T-helper 1 cell treated with Interleukin-12 subunit alpha and Interleukin-12 subunit beta and Interleukin-4 antibody, amounts not matched to agents 30 μg/mL and 1 μg/mL, for 36 hours (primary cell): Measurements from ENCODE around the gene ODF2L.

ENCODE experiments used
- H3K27ac Mint-ChIP-seq: one replicate; pipeline ENCODE4 v1.8.0; 2021; ENCODE audit warnings: mild to moderate bottlenecking, mixed read lengths
- H3K27me3 Mint-ChIP-seq: one replicate; pipeline ENCODE4 v1.8.0; 2021; ENCODE audit warnings: low read depth, mixed read lengths
- H3K36me3 Mint-ChIP-seq: one replicate; pipeline ENCODE4 v1.8.0; 2021; ENCODE audit warnings: low read depth, mixed read lengths
- H3K4me1 Mint-ChIP-seq: one replicate; pipeline ENCODE4 v1.8.0; 2021; ENCODE audit warnings: low read depth, mixed read lengths
- H3K4me3 Mint-ChIP-seq: one replicate; pipeline ENCODE4 v1.8.0; 2021; ENCODE audit warnings: mild to moderate bottlenecking, moderate library complexity, mixed read lengths
- H3K9me3 Mint-ChIP-seq: one replicate; pipeline ENCODE4 v1.8.0; 2021; ENCODE audit warnings: mixed read lengths

Gene ODF2L

DNA sequence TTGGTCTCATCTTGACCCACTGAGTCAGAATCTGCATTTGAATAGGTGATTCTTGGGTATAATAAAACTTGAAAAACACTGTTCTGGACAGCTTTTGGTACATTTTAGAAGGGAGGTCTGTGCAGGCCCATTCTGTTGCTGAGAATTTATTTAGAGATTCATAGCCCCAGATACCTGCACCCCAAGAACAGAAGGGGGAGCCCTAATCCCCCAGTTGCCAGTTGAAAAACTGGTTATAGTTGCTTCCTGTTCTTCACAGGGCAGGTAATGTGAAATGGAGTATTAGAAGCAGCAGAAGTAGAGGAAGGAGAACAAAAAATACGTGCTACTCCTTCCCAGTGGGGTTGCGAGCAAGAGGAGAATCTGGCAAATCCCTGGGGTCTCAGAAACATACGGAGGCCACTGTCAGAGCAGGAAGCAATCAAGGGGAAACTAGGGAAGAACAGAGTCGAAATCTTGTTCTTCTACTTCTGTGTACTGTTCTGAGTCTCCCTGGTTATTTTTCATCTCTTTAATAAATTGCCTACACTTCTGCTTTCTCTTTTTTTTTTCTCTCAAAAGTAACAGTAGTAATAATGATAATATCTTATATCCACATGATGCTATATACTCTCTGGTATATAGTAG lies 23.3 kb upstream of the ODF2L start:
- H3K36me3 Mint-ChIP-seq, result no peaks in the 10 kb centered on the region
- peaks cover 16% of the 10 kb centered on the region for H3K27me3 Mint-ChIP-seq
- H3K9me3 Mint-ChIP-seq, result no peaks in the 10 kb centered on the region
- peak overlapping the region; percentile 8 for H3K4me3 Mint-ChIP-seq
- H3K27ac Mint-ChIP-seq, result no peak overlapping the region
- peaks cover 2% of the 10 kb centered on the region for H3K4me1 Mint-ChIP-seq

DNA sequence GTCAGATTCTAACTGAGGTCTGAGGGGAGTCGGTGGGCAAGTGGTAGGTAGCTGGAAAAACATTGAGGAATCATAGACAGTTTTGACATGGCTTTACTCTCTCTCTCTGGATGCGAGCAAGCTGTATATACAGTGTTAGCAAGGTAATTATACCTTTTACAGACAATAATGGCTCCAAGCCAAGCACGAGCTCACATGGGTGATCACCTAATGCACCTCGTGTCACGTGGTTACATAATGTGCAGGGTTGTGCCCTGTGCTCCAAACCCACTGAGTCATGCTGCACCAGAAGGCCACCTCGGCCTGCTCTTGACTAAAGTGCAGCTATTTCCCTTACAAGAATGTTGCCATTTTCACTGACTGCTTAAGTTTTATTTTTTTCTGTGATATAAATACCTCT lies 20.2 kb upstream of the ODF2L start:
- Mint-ChIP-seq H3K36me3 (no peaks in the 10 kb centered on the region), H3K9me3 (no peaks in the 10 kb centered on the region), H3K4me3 (no peak overlapping the region), H3K27me3 (no peaks in the 10 kb centered on the region), H3K27ac (no peak overlapping the region), H3K4me1 (peaks cover 2% of the 10 kb centered on the region)

DNA sequence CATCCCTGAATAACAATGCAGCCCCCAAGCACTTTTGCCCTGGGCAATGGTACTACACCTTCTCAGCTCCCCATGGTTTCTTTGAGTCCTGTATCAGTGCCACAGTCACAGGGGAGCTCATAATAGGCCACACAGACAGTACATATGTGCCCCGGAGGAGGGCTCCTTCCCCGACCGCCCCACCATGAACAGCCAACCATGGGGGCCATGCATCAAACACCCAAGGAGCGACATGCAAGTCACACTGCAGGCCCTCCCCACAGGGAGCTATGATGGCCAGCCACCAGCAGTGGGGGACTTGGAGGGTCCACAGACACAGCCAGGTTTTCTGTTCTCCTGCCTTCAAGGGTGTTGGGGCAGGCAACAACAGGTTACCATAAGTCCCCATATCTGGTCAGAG lies 14.8 kb upstream of the ODF2L start:
- H3K4me3 Mint-ChIP-seq, result no peak overlapping the region
- H3K27ac Mint-ChIP-seq, result no peak overlapping the region
- H3K27me3 Mint-ChIP-seq, result peaks cover 10% of the 10 kb centered on the region
- H3K9me3 Mint-ChIP-seq, result no peaks in the 10 kb centered on the region
- no peaks in the 10 kb centered on the region for H3K36me3 Mint-ChIP-seq
- no peaks in the 10 kb centered on the region for H3K4me1 Mint-ChIP-seq

DNA sequence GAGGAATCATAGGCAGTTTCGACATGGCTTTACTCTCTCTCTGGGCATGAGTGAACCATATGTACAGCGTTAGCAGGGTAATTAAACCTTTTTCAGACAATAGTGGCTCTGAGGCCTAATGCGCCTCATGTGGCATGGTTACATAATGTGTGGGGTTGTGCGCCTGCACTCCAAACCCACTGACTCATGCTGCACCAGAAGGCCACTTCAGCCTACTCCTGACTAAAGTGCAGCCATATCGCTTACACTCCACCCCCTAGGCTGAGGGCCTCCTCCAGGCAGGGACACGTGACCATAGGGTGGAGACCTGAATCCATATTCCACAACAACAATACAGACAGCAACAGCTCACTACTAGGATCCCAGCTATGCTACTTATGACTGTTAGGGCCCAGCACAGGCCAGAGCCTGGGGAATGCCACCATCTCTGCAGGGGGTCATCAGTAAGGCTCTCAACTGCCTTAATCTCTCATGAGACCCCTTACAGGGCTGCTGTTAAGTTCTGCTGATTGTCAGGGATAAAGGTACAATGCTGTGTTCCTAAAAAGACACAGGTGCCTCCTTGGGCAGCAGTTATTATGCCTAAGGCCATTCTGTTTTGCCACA lies 13.4 kb upstream of the ODF2L start:
- no peak overlapping the region for H3K4me3 Mint-ChIP-seq
- H3K4me1 Mint-ChIP-seq, result no peaks in the 10 kb centered on the region
- H3K27ac Mint-ChIP-seq, result no peak overlapping the region
- no peaks in the 10 kb centered on the region for H3K9me3 Mint-ChIP-seq
- no peaks in the 10 kb centered on the region for H3K36me3 Mint-ChIP-seq
- peaks cover 11% of the 10 kb centered on the region for H3K27me3 Mint-ChIP-seq

DNA sequence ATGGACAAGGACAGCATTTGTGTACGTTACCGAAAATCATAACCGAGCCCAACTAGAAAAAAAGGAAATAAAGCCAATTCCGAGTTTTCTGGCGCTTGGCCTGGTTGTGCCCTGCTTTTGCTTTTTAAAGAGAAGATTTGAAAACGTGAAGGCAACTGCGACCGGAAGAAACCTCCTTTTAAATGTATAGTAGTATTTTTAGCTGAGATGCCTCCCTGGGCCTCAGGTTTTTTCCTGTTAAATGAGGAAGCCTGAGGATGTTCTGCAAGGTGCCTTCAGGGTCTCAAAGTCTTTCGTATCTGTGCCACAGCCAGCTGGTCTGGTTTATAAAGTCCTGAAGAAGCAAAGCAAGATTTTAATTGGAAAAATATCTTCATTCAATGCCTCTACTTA lies 371 bp upstream of the ODF2L start:
- Mint-ChIP-seq H3K4me1 (peaks cover 30% of the 10 kb centered on the region), H3K27me3 (peaks cover 6% of the 10 kb centered on the region), H3K27ac (peak overlapping the region; percentile 94), H3K36me3 (peaks cover 14% of the 10 kb centered on the region), H3K9me3 (no peaks in the 10 kb centered on the region), H3K4me3 (peak overlapping the region; percentile 98)

DNA sequence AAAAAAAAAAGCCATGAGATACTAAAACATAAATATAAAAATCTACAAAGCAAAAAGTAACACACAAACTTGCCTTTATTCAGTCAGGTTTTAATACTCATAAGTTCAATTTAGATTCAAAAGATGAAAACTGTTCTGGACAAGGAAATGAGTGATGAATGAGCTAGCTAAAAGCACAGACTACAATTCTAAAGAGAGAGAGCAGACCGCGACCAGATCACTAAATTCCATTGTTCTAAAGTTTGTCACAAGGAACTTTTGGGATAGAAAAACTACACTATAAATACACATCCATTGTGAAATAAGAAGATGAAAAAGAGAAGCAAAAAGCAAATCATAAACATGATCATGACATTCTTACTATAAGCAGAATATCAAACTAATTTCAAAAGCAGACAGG lies 1.7 kb downstream of the ODF2L start:
- peak overlapping the region; percentile 55 for H3K4me3 Mint-ChIP-seq
- peaks cover 49% of the 10 kb centered on the region for H3K4me1 Mint-ChIP-seq
- H3K9me3 Mint-ChIP-seq, result peaks cover 13% of the 10 kb centered on the region
- H3K36me3 Mint-ChIP-seq, result peaks cover 32% of the 10 kb centered on the region
- H3K27me3 Mint-ChIP-seq, result no peaks in the 10 kb centered on the region
- H3K27ac Mint-ChIP-seq, result no peak overlapping the region

DNA sequence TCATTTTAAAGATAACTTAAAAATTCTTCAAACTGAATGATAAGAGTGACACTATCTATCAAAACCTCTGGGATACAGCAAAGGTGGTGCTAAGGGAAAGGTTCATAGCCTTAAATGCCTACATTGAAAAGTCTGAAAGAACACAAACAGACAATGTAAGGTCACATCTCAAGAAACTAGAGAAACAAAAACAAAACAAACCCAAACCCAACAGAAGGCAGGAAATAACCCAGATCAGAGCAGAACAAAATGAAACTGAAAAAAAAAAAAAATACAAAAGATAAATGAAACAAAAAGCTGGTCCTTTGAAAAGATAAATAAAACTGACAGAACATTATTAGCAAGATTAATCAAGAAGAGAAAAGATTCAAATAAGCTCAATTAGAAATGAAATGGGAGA lies 6.8 kb downstream of the ODF2L start:
- Mint-ChIP-seq H3K9me3 (peaks cover 13% of the 10 kb centered on the region), H3K36me3 (peaks cover 31% of the 10 kb centered on the region), H3K4me3 (peak overlapping the region; percentile 72), H3K27me3 (no peaks in the 10 kb centered on the region), H3K27ac (peak overlapping the region; percentile 83), H3K4me1 (peaks cover 35% of the 10 kb centered on the region)

DNA sequence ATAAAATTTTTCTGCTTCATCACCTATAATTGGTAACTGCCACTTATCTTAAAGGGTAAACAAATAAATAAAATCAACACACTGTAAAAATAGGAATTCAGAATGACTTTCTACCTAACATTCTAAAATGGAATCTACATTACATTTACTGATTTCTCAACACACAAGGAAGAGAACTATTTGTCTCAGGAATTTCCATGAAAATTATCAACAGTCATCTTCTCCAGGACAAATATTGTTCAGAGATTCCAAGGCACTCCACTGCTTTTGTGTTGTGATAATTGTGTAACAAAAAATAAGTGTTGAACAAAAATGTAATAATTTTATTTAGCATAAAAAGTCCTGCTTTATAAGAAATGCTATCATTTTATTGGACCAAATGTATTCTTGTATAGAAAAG lies 7.3 kb downstream of the ODF2L start:
- Mint-ChIP-seq H3K27me3 (no peaks in the 10 kb centered on the region), H3K36me3 (peaks cover 30% of the 10 kb centered on the region), H3K9me3 (peaks cover 13% of the 10 kb centered on the region), H3K4me1 (peaks cover 33% of the 10 kb centered on the region), H3K27ac (peak overlapping the region; percentile 83), H3K4me3 (no peak overlapping the region)

DNA sequence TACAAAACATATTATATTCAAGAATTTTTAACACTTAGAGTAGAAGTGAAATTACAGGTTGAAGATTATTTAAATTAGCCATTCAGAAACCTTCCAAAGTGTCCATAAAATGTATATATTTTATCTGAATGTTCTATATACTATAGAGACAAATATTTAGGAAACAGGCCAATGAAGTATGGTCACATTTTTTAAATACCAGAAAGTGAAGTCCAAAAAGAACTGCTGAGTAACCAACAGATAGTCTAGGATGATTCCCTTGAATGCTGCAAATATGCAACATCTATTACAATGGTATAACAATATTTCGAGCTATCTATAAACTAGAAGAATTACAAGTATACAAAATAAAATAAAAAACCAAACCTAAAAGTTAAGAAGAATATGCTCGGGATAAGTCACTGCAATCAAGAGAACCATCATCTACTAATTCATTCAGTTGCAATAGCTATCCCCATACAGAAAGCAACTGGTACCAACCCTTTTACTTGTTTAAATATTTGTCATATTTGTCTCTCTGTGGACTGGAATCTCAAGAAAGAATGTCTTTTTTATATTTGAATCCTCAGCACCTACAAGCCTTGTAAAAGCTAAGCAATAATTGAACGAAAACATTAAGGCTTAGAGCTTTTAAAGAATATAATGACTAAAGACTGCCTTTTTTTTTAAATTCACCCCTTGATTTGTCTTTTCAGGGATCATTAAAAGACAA lies 8.1 kb downstream of the ODF2L start:
- H3K4me3 Mint-ChIP-seq, result no peak overlapping the region
- peaks cover 27% of the 10 kb centered on the region for H3K4me1 Mint-ChIP-seq
- peaks cover 24% of the 10 kb centered on the region for H3K36me3 Mint-ChIP-seq
- H3K27ac Mint-ChIP-seq, result no peak overlapping the region
- H3K27me3 Mint-ChIP-seq, result no peaks in the 10 kb centered on the region
- H3K9me3 Mint-ChIP-seq, result peaks cover 13% of the 10 kb centered on the region

DNA sequence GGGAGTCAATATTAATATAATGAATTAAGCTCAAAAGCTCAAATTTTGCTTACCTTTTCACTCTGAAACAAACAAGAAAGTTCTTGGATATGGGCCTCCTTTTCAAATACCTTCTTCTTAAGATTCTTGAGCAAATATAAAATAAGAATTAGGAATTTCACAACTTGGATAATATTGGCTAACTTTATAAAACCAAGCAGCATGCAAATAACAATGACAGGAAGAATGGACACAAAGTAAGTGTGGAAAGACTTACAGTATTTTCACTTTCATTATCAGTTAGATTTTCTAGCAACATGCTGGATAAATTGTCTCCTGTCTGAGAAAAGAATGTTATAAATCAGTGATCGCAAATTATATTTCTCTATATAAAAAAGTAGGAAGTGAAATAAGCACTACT lies 13.2 kb downstream of the ODF2L start:
- Mint-ChIP-seq H3K27ac (no peak overlapping the region), H3K9me3 (peaks cover 6% of the 10 kb centered on the region), H3K4me1 (peaks cover 2% of the 10 kb centered on the region), H3K36me3 (peaks cover 16% of the 10 kb centered on the region), H3K27me3 (no peaks in the 10 kb centered on the region), H3K4me3 (peak overlapping the region; percentile 28)

DNA sequence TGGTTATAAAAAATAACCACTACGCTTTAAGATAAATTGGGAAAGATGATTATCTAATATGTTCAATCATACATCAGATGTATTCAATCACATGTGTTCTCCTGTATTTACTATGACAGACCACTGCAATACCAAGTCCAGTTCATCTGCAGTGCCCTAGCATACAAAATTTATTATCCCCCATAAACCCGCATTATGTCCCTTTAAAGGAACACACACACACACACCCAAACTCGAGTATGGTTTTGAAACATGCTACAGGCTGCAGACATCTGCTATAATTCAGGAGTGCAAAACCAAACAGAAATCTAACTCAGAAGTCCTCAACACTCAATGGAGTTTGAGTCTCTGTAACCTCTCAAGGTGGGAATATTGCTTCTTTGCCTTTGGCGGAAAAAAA lies 14.9 kb downstream of the ODF2L start:
- peaks cover 20% of the 10 kb centered on the region for H3K9me3 Mint-ChIP-seq
- no peaks in the 10 kb centered on the region for H3K27me3 Mint-ChIP-seq
- no peak overlapping the region for H3K27ac Mint-ChIP-seq
- H3K4me3 Mint-ChIP-seq, result no peak overlapping the region
- H3K4me1 Mint-ChIP-seq, result peaks cover 2% of the 10 kb centered on the region
- peaks cover 32% of the 10 kb centered on the region for H3K36me3 Mint-ChIP-seq

DNA sequence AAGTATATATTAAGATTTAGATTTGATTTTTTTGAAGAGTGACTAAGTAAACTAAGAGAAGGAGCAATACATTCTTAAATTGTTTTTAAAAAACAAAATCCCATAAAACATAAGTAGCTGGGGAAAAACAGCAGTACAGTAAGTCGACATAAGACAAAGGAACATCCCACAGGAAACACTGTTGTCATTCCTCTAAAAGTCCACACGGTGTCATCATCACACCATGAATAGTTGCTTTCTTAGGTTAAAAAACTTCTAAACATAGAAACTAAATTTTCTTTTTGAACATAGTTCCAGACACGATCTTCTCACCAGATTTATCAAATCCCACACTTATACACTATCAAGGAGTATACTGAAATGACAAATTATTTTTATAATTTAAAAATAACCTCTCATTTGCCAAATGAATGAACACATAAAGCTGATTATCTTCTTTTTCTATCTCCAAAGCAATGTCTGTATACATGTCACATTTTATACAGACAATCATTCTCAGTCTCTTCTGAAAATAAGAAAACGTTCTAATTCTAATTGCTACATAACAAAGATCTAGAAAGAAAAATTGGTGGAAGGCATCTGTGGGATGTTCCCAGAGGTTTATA lies 15.8 kb downstream of the ODF2L start:
- H3K4me1 Mint-ChIP-seq, result peaks cover 2% of the 10 kb centered on the region
- H3K36me3 Mint-ChIP-seq, result peaks cover 36% of the 10 kb centered on the region
- no peak overlapping the region for H3K4me3 Mint-ChIP-seq
- H3K9me3 Mint-ChIP-seq, result peaks cover 21% of the 10 kb centered on the region
- H3K27me3 Mint-ChIP-seq, result no peaks in the 10 kb centered on the region
- H3K27ac Mint-ChIP-seq, result no peak overlapping the region

DNA sequence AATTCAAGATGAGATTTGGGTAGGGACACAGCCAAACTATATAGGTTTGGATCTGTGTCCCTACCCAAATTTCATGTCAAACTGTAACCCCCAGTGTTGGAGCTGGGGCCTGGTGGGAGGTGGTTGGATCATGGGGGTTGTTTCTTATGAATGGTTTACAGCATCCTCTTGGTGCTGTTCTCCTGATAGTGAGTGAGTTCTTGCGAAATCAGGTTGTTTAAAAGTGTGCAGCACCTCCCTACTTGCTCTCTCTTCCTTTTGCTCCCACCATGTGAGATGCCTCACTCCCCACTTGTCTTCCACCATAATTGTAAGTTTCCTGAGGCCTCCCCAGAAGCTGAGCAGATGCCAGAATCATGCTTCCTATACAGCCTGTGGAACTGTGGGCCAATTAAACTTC lies 17.3 kb downstream of the ODF2L start:
- no peak overlapping the region for H3K4me3 Mint-ChIP-seq
- peaks cover 43% of the 10 kb centered on the region for H3K36me3 Mint-ChIP-seq
- no peaks in the 10 kb centered on the region for H3K27me3 Mint-ChIP-seq
- H3K9me3 Mint-ChIP-seq, result peaks cover 21% of the 10 kb centered on the region
- no peak overlapping the region for H3K27ac Mint-ChIP-seq
- peaks cover 2% of the 10 kb centered on the region for H3K4me1 Mint-ChIP-seq

DNA sequence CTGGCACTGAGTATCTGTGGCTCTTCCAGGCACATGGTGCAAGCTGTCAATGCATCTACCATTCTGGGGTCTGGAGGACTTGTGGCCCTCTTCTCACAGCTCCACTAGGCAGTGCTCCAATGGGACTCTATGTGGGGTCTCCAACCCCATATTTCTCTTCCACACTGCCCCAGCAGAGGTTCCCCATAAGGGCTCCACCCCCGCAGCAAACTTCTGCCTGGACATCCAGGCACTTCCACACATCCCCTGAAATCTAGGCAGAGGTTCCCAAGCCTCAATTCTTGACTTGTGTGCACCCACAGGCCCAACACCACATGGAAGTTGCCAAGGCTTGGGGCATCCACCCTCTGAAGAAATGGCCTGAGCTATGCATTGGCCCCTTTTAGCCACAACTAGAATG lies 18.8 kb downstream of the ODF2L start:
- H3K27ac Mint-ChIP-seq, result no peak overlapping the region
- H3K9me3 Mint-ChIP-seq, result peaks cover 21% of the 10 kb centered on the region
- H3K4me3 Mint-ChIP-seq, result no peak overlapping the region
- H3K36me3 Mint-ChIP-seq, result peaks cover 50% of the 10 kb centered on the region
- no peaks in the 10 kb centered on the region for H3K4me1 Mint-ChIP-seq
- no peaks in the 10 kb centered on the region for H3K27me3 Mint-ChIP-seq

DNA sequence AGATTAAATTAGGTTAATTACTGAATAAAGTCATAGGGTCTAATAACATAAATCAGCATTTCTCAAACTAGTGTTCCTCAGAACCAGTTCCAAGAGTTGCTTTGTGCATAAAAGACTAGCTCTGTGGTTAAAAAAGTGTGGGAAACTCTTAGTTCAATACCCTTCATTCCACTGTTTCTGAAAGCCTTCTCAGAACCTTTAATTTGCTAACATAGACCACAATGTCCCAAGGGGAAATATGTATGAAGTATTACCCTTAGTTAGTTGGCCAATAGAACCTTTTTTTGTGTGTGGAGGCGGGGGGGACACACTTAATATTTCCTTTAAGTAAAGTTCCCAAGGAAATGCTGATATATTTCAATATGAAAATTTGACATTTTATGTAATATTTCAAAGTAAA lies 20.4 kb downstream of the ODF2L start:
- peaks cover 49% of the 10 kb centered on the region for H3K36me3 Mint-ChIP-seq

More for the DNA sequence above, 20.4 kb downstream of the ODF2L start:
- H3K27ac Mint-ChIP-seq, result no peak overlapping the region
- no peaks in the 10 kb centered on the region for H3K27me3 Mint-ChIP-seq
- H3K9me3 Mint-ChIP-seq, result peaks cover 21% of the 10 kb centered on the region
- no peaks in the 10 kb centered on the region for H3K4me1 Mint-ChIP-seq
- H3K4me3 Mint-ChIP-seq, result no peak overlapping the region
